Heart left ventricle (tissue), 13 donors: ENCODE results near the gene TMEM208.

Experiments used
- CTCF ChIP-seq, 12 donors: fragments of 200-600 bp; sonication (generic) in 4 of 12; IDR thresholded peaks; one replicate each; pipeline versions ENCODE4 v1.5.0 to v1.8.0; 2018 to 2022; ENCODE audit warnings: antibody characterized with exemption in 12 of 12, mild to moderate bottlenecking in 5 of 12
- POLR2A ChIP-seq, 2 donors: fragments of 450-650 bp; IDR thresholded peaks; one replicate each; pipeline ENCODE4 v1.6.1; 2017; ENCODE audit warnings: antibody characterized with exemption in 2 of 2, mild to moderate bottlenecking in 2 of 2, moderate library complexity in 2 of 2
- donor health status: ischemic (EF 13 %, LVEDD 7.1; RV severe dilation, severe dysfunction).
- donor health status: DM: no; HTN: yes; CAD: no.
- donor health status: DM: no; HTN: no; CAD: no.
- donor health status: ischemic (EF 25% LVEDD 6.9; RV normal size, moderate dysfunction).
- donor health status: ischemic (EF 25% LVEDD 5.7; RV mildly dilated, moderate dysfunction).
- donor health status: ischemic (EF 35%, LVEDD 5.7; RV mildly dilated, moderate dysfunction).
- donor health status: nonischemic (EF 11% LVEDD 7.7; RV severe dilation, severe dysfunction).
- donor health status: DM: yes; HTN: yes; CAD: no.
- donor health status: PGD.
- donor health status: ischemic (EF 29% LVEDD 5.4; RV normal size, mild dysfunction).
- donor health status: nonischemic (EF 23%, LVEDD 6.1; RV moderate dilation, normal function).

DNA sequence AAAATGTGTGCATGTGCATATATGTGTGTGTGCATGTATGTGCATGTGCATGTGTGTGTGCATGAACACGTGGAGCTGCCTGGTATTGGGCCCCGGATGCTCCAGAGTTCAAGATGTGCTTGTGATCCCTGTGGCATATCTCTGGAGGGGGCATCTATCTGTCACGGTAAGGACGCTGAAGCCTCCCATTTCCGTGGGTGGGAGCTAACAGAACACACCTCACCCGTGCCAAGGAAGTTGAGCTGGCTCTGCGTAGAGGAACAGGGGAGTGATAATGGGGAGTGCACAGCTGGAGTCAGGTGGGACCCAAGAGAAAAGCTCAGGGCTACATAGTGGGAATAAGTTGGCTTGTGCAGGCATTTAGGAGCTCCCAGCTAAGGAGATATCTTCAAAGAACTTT, 15.3 kb upstream of the TMEM208 start:
- TF ChIP-seq CTCF (IDR thresholded peaks at IDR 0.05) (no peak), POLR2A (IDR thresholded peaks at IDR 0.05) (no peak)
